Measurements from ENCODE around the gene SNTG2.

DNA sequence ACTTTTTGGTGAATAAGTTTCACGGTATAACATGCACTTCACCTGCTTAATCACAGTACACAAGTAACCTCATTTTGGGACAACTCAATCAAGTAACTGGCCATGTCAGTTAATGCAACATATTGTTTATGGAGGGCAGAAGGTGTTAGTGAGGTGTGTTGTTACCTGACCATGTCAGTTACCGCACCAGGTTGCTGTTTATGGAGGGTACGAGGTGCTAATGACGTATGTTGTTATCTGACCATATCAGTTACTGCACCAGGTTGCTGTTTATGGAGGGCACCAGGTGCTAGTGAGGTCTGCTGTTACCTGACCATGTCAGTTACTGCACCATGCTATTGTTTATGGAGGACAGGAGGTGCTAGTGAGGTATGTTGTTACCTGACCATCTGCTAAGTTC lies 327.5 kb downstream of the SNTG2 start:
- TF ChIP-seq, protein P1, sequence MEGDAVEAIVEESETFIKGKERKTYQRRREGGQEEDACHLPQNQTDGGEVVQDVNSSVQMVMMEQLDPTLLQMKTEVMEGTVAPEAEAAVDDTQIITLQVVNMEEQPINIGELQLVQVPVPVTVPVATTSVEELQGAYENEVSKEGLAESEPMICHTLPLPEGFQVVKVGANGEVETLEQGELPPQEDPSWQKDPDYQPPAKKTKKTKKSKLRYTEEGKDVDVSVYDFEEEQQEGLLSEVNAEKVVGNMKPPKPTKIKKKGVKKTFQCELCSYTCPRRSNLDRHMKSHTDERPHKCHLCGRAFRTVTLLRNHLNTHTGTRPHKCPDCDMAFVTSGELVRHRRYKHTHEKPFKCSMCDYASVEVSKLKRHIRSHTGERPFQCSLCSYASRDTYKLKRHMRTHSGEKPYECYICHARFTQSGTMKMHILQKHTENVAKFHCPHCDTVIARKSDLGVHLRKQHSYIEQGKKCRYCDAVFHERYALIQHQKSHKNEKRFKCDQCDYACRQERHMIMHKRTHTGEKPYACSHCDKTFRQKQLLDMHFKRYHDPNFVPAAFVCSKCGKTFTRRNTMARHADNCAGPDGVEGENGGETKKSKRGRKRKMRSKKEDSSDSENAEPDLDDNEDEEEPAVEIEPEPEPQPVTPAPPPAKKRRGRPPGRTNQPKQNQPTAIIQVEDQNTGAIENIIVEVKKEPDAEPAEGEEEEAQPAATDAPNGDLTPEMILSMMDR (IDR thresholded peaks at IDR 0.05): no peak
- TF ChIP-seq USF2 (CRISPR knock-in tag; IDR thresholded peaks at IDR 0.05): no peak
